C4-2B (cell line): ENCODE data around the gene HS3ST2.

Experiments
- CTCF ChIP-seq: fragments of 450-650 bp; conservative IDR thresholded peaks from 2 replicates; pipeline ENCODE4 v1.5.1; 2017; ENCODE audit warnings: mild to moderate bottlenecking
- ZFX ChIP-seq: fragments of 450-650 bp; IDR thresholded peaks from 2 replicates; pipeline ENCODE4 v1.6.1; 2017

- no peak for TF ChIP-seq CTCF
- TF ChIP-seq ZFX, result no peak
These were observed 28.4 kb upstream of the HS3ST2 start for GRCh38 chr16:22785552-22785951.
